Activated T-cell treated with anti-CD3 and anti-CD28 coated beads, Interleukin-2, amount 50 U/mL, for 4 hours (primary cell): ENCODE measurements around the gene RAB44. TPM values are rescaled to one million over a fixed set of nuclear protein-coding genes. Genes with fewer than 3 reads are reported as not detected.
"Not testable (repeated sequence)": the region's sequence is repeated elsewhere in the genome, so short reads cannot be mapped to it uniquely, and the experiment has no call there.

Source experiments
- ATAC-seq, 2 donors: fragments of 200-7000 bp; cut with Tn5 transposase; one replicate each; pipeline ENCODE4 v1.10.0; 2021
- DNase-seq: peaks from one replicate; pipeline ENCODE4 v3.0.0-alpha.2; 2020
- H3K27me3 Mint-ChIP-seq: one replicate; pipeline ENCODE4 v1.8.0; 2021; ENCODE audit warnings: low read depth, mixed read lengths
- H3K36me3 Mint-ChIP-seq: one replicate; pipeline ENCODE4 v1.8.0; 2022; ENCODE audit warnings: mixed read lengths; ENCODE audit not compliant: insufficient read depth
- H3K4me1 Mint-ChIP-seq: one replicate; pipeline ENCODE4 v1.8.0; 2021; ENCODE audit warnings: low read depth, mixed read lengths
- H3K4me3 Mint-ChIP-seq: one replicate; pipeline ENCODE4 v1.8.0; 2021; ENCODE audit warnings: mild to moderate bottlenecking, moderate library complexity, mixed read lengths
- H3K9me3 Mint-ChIP-seq: one replicate; pipeline ENCODE4 v1.8.0; 2021; ENCODE audit warnings: mixed read lengths
- total RNA-seq, 3 donors: library from RNA; stranded (reverse); gene quantifications; one replicate each; pipeline ENCODE4 v1.2.1, GENCODE V29; 2021

The RAB44 gene
- under 1 TPM in 2 of 3 donors, not detected in 1; 0.05 TPM for total RNA-seq

- ATAC-seq (no peak), DNase-seq (no peak)
- H3K9me3 Mint-ChIP-seq, result no peaks in the 10 kb centered on the region
- no peaks in the 10 kb centered on the region for H3K27me3 Mint-ChIP-seq
- H3K36me3 Mint-ChIP-seq, result no peaks in the 10 kb centered on the region
- peaks cover 25% of the 10 kb centered on the region for H3K4me1 Mint-ChIP-seq
- no peak within 1 kb of the TSS for H3K4me3 Mint-ChIP-seq
Observed at GRCh38 chr6:36697481-36697903, at the start of gene RAB44. Gene RAB44, plus strand, starts transcription at chr6:36697826. Its CDS starts 6,410 bp downstream, at chr6:36704236.

DNA sequence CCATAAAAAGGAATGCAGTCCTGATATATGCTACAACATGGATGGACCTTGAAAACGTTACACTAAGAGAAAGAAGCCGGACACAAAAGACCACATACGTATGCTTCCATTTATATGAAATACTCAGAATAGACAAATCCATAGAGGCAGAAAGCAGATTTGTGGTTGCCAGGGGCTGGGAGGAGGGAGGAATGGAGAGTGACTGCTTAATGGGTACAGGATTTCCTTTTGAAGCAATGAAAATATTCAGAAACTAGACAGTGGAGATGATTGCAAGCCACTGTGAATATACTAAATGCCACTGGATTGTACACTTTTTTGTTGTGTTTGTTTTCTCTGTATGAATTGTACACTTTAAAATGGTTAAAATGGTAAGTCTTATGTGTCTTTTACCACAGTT, 48.5 kb upstream of the RAB44 start:
- Mint-ChIP-seq H3K4me1 (no peaks in the 10 kb centered on the region), H3K36me3 (no peaks in the 10 kb centered on the region), H3K4me3 (no peak overlapping the region), H3K27me3 (peaks cover 3% of the 10 kb centered on the region), H3K9me3 (no peaks in the 10 kb centered on the region)
- DNase-seq (no peak), ATAC-seq (no peak)

DNA sequence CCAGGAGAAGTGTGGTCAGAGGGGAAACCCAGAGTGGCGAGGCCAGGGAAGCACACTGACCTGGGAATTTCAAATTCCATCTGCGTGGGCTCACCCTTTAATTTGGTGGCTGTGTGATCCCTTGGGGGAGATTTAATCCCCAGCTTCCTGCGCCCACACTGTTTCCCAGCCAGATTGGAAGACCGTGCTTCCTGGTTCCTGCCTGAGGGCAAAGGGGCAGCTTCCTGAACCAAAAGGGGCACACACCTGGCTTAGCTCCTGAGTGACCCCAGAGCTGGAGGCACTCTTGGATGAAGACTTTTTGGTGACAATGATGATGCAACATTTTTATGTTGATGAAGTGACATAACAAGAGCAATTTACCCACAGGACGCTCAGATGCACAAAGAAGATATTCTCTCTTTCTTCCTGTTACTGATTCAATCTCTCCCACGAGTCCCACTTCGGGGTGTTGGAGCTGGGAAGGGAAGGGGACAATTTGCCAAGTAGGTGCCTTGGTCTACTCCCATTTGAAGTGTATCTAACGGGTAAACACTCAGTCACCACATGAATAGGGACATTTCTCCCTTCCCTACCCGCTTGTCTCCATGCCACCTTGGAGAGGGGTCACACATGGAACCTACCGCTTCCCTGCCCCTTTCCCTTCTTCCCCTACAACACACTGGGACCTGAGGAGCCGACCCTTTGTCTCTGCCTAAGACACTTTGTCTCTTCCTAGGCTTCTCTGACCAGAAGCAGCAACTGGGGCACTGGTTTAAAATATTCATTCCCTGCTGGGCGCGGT, 47.7 kb upstream of the RAB44 start:
- no peaks in the 10 kb centered on the region for H3K4me1 Mint-ChIP-seq
- ATAC-seq (no peak), DNase-seq (no peak)
- H3K27me3 Mint-ChIP-seq, result peaks cover 2% of the 10 kb centered on the region
- no peaks in the 10 kb centered on the region for H3K36me3 Mint-ChIP-seq
- no peaks in the 10 kb centered on the region for H3K9me3 Mint-ChIP-seq
- H3K4me3 Mint-ChIP-seq, result no peak overlapping the region

- no peaks in the 10 kb centered on the region for H3K36me3 Mint-ChIP-seq
- no peaks in the 10 kb centered on the region for H3K4me1 Mint-ChIP-seq
- no peak for DNase-seq
Observed at GRCh38 chr6:36650848-36651478, 46.7 kb upstream of the RAB44 start.

GRCh38 chr6:36651659-36652379, 45.8 kb upstream of the RAB44 start:
- ATAC-seq, result no peak
- peaks cover 15% of the 10 kb centered on the region for H3K27me3 Mint-ChIP-seq
- H3K9me3 Mint-ChIP-seq, result no peaks in the 10 kb centered on the region
- DNase-seq, result no peak
- no peaks in the 10 kb centered on the region for H3K4me1 Mint-ChIP-seq
- H3K4me3 Mint-ChIP-seq, result no peak overlapping the region
- no peaks in the 10 kb centered on the region for H3K36me3 Mint-ChIP-seq

More at GRCh38 chr6:36650848-36651478, 46.7 kb upstream of the RAB44 start:
- ATAC-seq, result no peak
- Mint-ChIP-seq H3K4me3 (no peak overlapping the region), H3K27me3 (peaks cover 12% of the 10 kb centered on the region), H3K9me3 (no peaks in the 10 kb centered on the region)

DNA sequence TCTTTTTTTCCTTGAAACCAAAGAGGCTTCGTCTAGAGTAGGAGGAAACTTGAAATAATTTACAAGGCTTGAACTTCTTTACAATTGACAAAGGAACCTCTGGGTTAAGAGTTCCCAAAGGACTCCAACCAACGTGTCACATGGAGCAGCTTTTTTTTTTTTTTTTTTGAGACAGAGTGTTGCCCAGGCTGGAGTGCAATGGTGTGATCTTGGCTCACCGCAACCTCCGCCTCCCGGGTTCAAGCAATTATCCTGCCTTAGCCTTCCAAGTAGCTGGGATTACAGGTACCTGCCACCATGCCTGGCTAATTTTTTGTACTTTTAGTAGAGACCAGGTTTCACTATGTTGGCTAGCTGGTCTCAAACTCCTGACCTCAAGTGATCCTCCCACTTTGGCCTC, 43.2 kb upstream of the RAB44 start:
- not testable (repeated sequence) for H3K36me3 Mint-ChIP-seq, DNase-seq, H3K9me3 Mint-ChIP-seq, ATAC-seq, H3K4me3 Mint-ChIP-seq, H3K4me1 Mint-ChIP-seq
- peaks cover 32% of the 10 kb centered on the region for H3K27me3 Mint-ChIP-seq

DNA sequence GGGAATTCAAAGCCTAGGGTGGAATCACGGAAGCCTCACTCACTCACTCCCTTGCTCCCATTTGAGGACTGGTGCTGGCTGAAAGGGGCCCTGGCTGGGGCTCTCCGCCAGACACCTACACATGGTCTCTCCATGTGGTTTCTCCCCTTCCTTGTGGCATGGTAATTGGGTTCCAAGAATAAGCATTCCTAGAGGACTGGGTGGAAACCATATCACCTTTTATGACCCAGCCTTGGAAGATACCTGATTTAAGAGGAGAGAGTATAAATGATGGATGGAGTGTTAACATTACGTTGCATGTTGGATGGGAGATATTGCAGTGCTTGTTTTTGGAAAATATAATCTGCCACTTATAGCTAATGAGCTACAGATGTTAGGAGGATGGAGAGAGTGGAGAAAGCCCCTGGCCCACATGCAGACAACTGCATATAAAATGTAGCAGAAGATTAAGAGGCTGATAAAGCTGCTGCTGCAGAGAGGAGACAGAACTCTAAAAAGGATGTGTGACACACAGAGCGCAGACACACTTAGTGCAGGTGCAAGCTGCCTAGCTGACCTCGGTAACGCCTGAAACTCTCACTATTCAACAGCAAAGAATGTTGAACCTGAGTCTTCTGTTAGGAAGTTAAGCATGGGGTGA, 42.4 kb upstream of the RAB44 start:
- DNase-seq (no peak), ATAC-seq (no peak)
- Mint-ChIP-seq H3K36me3 (no peaks in the 10 kb centered on the region), H3K4me1 (no peaks in the 10 kb centered on the region), H3K9me3 (no peaks in the 10 kb centered on the region), H3K27me3 (peaks cover 40% of the 10 kb centered on the region), H3K4me3 (no peak overlapping the region)

DNA sequence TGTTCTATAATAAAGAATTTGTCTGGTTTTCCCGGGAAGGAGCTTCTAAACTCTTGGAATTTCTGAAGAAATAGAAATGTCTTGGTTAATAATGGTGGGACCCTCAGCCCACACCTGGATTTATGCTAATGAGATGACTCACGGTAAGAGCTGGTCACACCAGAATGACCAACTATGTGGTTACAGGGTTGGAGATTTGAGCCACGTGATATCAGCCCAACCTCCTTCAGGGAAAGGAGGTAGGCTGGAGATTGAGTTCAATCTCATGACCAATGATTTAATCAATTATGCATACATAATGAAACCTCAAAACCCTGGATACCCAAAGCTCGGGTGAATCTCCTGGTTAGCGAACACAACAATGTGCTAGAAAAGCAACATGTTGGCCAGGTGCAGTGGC, 41.2 kb upstream of the RAB44 start:
- H3K4me3 Mint-ChIP-seq, result no peak overlapping the region
- no peaks in the 10 kb centered on the region for H3K4me1 Mint-ChIP-seq
- H3K9me3 Mint-ChIP-seq, result no peaks in the 10 kb centered on the region
- ATAC-seq (no peak), DNase-seq (no peak)
- peaks cover 41% of the 10 kb centered on the region for H3K27me3 Mint-ChIP-seq
- H3K36me3 Mint-ChIP-seq, result no peaks in the 10 kb centered on the region

DNA sequence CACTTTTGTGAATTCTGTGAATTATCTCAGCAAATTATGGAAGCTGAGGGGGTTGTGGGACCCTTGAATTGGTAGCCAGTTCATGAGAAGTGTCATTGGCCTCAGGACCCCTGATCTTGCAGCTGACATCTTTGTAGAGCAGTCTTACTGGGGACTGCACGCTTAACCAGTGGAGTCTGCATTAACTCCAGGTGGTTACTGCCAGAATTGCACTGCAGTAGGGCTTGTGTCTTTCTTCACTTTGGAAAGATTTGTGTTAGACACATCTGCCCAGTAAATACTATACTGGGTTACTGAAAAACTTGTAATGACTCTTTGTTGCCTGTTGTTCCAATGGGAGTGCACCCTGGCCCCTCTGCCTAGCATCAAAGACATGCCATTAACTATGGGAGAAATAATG, 40.4 kb upstream of the RAB44 start:
- Mint-ChIP-seq H3K27me3 (peaks cover 41% of the 10 kb centered on the region), H3K4me3 (no peak overlapping the region), H3K36me3 (no peaks in the 10 kb centered on the region), H3K9me3 (no peaks in the 10 kb centered on the region), H3K4me1 (peaks cover under 1% of the 10 kb centered on the region)
- DNase-seq, result no peak
- ATAC-seq, result no peak

- peaks cover 41% of the 10 kb centered on the region for H3K27me3 Mint-ChIP-seq
- ATAC-seq, result no peak
Observed at GRCh38 chr6:36657942-36658544, 39.6 kb upstream of the RAB44 start.

GRCh38 chr6:36659271-36659670, 38.4 kb upstream of the RAB44 start:
- H3K4me3 Mint-ChIP-seq, result no peak overlapping the region
- H3K27me3 Mint-ChIP-seq, result peaks cover 41% of the 10 kb centered on the region
- ATAC-seq, result no peak
- no peaks in the 10 kb centered on the region for H3K9me3 Mint-ChIP-seq
- no peaks in the 10 kb centered on the region for H3K36me3 Mint-ChIP-seq
- H3K4me1 Mint-ChIP-seq, result peaks cover 16% of the 10 kb centered on the region
- no peak for DNase-seq

More at GRCh38 chr6:36657942-36658544, 39.6 kb upstream of the RAB44 start:
- DNase-seq, result no peak
- H3K4me3 Mint-ChIP-seq, result no peak overlapping the region
- H3K36me3 Mint-ChIP-seq, result no peaks in the 10 kb centered on the region
- peaks cover 8% of the 10 kb centered on the region for H3K4me1 Mint-ChIP-seq
- no peaks in the 10 kb centered on the region for H3K9me3 Mint-ChIP-seq

DNA sequence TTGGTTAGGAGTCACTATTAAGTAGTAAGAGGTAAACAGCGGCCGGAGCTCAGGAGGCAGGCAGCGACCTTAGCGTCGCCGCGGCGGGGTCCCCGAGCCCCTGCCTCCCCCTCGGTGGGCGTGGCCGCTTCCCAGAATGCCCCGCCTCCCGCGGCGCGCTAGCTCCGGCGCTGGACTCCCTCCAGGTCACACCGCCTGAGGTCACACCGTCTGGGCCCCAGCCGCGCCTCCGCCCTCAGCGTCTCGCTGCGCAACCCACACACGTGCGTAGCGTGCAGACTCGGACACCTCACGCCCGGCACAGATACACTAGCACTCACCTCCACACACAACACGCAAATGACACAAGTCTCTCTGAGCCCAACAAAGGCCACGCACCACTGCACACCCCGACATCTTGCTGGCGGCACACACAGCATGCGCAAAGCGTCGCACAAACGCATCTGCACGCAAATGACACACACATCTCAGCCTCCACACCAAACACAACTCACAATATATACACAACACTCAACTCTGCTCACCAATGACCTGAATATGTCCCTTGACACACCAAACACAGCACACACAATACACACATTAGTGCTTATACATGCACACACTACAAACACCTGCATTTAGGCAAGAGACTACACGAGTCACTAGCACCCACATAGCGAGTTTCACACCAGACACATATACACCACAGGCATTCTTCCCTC, 36.7 kb upstream of the RAB44 start:
- DNase-seq, result no peak
- Mint-ChIP-seq H3K9me3 (no peaks in the 10 kb centered on the region), H3K4me3 (no peak overlapping the region), H3K27me3 (peaks cover 34% of the 10 kb centered on the region), H3K36me3 (no peaks in the 10 kb centered on the region), H3K4me1 (peaks cover 17% of the 10 kb centered on the region)
- ATAC-seq, result no peak

GRCh38 chr6:36662380-36662779, 35.2 kb upstream of the RAB44 start:
- Mint-ChIP-seq H3K9me3 (no peaks in the 10 kb centered on the region), H3K4me3 (no peak overlapping the region), H3K4me1 (peaks cover 17% of the 10 kb centered on the region), H3K36me3 (no peaks in the 10 kb centered on the region), H3K27me3 (peaks cover 26% of the 10 kb centered on the region)
- ATAC-seq (peak; percentile 25 to 27), DNase-seq (no peak)
